Natural killer cell (primary cell): ENCODE data around the gene WNT7A. TPM values are rescaled to one million over a fixed set of nuclear protein-coding genes. Genes with fewer than 3 reads are reported as not detected.

Source experiments
- ATAC-seq, 3 donors: fragments of 150-1000 bp in 2 of 3; fragments of 200-7000 bp in 1 of 3; cut with Tn5 transposase; 1 replicate in 1 of 3; 2 replicates in 2 of 3; pipeline ENCODE4 v1.10.0; 2021; ENCODE audit warnings: mild to moderate bottlenecking in 2 of 3, moderate library complexity in 2 of 3
- DNase-seq, 2 donors: peaks; one replicate each; pipeline versions ENCODE4 v3.0.0 to v3.0.0-alpha.2; 2013 to 2021; ENCODE audit warnings: mixed read lengths in 1 of 2
- H3K27ac ChIP-seq: one replicate; pipeline ENCODE4 v1.5.1; 2013; ENCODE audit warnings: mild to moderate bottlenecking, low read length
- H3K27me3 ChIP-seq: one replicate; pipeline ENCODE4 v1.6.1; 2013; ENCODE audit warnings: low read length; ENCODE audit not compliant: control insufficient read depth, insufficient read depth
- H3K36me3 ChIP-seq: one replicate; pipeline ENCODE4 v1.6.1; 2013; ENCODE audit warnings: low read length; ENCODE audit not compliant: control insufficient read depth, insufficient read depth
- H3K4me1 ChIP-seq: one replicate; pipeline ENCODE4 v1.6.1; 2013; ENCODE audit warnings: low read length; ENCODE audit not compliant: control insufficient read depth, insufficient read depth
- H3K4me3 ChIP-seq: one replicate; pipeline ENCODE4 v1.5.1; 2013; ENCODE audit warnings: low read length
- H3K9me3 ChIP-seq: one replicate; pipeline ENCODE4 v1.6.1; 2013; ENCODE audit warnings: low read length; ENCODE audit not compliant: control insufficient read depth, insufficient read depth
- H3K27ac Mint-ChIP-seq, 2 donors: one replicate each; pipeline ENCODE4 v1.8.0; 2022; ENCODE audit warnings: mild to moderate bottlenecking in 2 of 2, mixed read lengths in 2 of 2, moderate library complexity in 1 of 2
- H3K27me3 Mint-ChIP-seq, 2 donors: one replicate each; pipeline ENCODE4 v1.8.0; 2022; ENCODE audit warnings: low read depth in 2 of 2, mixed read lengths in 2 of 2
- H3K36me3 Mint-ChIP-seq: one replicate; pipeline ENCODE4 v1.8.0; 2022; ENCODE audit warnings: mixed read lengths
- H3K4me1 Mint-ChIP-seq, 2 donors: one replicate each; pipeline ENCODE4 v1.8.0; 2022; ENCODE audit warnings: mixed read lengths in 2 of 2
- H3K4me3 Mint-ChIP-seq: one replicate; pipeline ENCODE4 v1.8.0; 2022; ENCODE audit warnings: mild to moderate bottlenecking, moderate library complexity, mixed read lengths
- H3K9me3 Mint-ChIP-seq, 2 donors: one replicate each; pipeline ENCODE4 v1.8.0; 2022; ENCODE audit warnings: mixed read lengths in 2 of 2
- CTCF ChIP-seq: fragments of 200-600 bp; IDR thresholded peaks from one replicate; pipeline ENCODE4 v1.8.0; 2022; ENCODE audit warnings: antibody characterized with exemption
- WGBS: methylation state at CpG from one replicate; pipeline ENCODE4 v1.1.7; 2013; ENCODE audit warnings: missing lambda C conversion rate; ENCODE audit not compliant: insufficient coverage; 5-methylcytosine and 5-hydroxymethylcytosine counted together
- intact Hi-C: fragments of 100-400 bp; cut with micrococcal nuclease; formaldehyde crosslinking; loops from one replicate; pipeline ENCODE4 v1.14.2; 2022
- total RNA-seq, 4 donors: library from RNA; stranded (reverse); fragments of 120-200 nt in 1 of 4; gene quantifications; one replicate each; pipeline versions ENCODE4 v1.2.3 to v1.2.4, GENCODE V29; 2013 to 2022

WNT7A gene
- total RNA-seq, 3 donors from 2014 or later (not counting 1 experiment from before 2014, with no cell fraction given), result 0.18 to 0.45 TPM; not detected in 1

- no peaks in the 10 kb centered on the region for H3K9me3 Mint-ChIP-seq
- ATAC-seq (no peak), DNase-seq (no peak)
- 0% methylated on average over 1 of the region's 1 CpG for WGBS
- H3K4me3 Mint-ChIP-seq, result no peak overlapping the region
- intact Hi-C loops, result no loop called here
- no peaks in the 10 kb centered on the region for H3K36me3 Mint-ChIP-seq
- H3K27ac Mint-ChIP-seq, result no peak overlapping the region
- H3K4me3 ChIP-seq, result no peak overlapping the region
- H3K4me1 ChIP-seq, result no peaks in the 10 kb centered on the region
- peaks cover 18 to 24% of the 10 kb centered on the region in 2 donors for H3K27me3 Mint-ChIP-seq
- H3K4me1 Mint-ChIP-seq, result no peaks in the 10 kb centered on the region
- TF ChIP-seq CTCF, result no peak
- H3K9me3 ChIP-seq, result no peaks in the 10 kb centered on the region
- no peaks in the 10 kb centered on the region for H3K36me3 ChIP-seq
- no peak overlapping the region for H3K27ac ChIP-seq
- H3K27me3 ChIP-seq, result no peaks in the 10 kb centered on the region
These were observed 25.9 kb downstream of the WNT7A start for GRCh38 chr3:13853978-13854296.

GRCh38 chr3:13853256-13853977 lies 26.5 kb downstream of the WNT7A start:
- Histone ChIP-seq H3K27ac (no peak overlapping the region), H3K27me3 (no peaks in the 10 kb centered on the region), H3K4me1 (no peaks in the 10 kb centered on the region), H3K9me3 (no peaks in the 10 kb centered on the region), H3K36me3 (no peaks in the 10 kb centered on the region), H3K4me3 (no peak overlapping the region)
- no peaks in the 10 kb centered on the region for H3K9me3 Mint-ChIP-seq
- TF ChIP-seq CTCF, result no peak
- intact Hi-C loops, result no loop called here
- no peak for ATAC-seq
- H3K36me3 Mint-ChIP-seq, result no peaks in the 10 kb centered on the region
- no peak for DNase-seq
- H3K27me3 Mint-ChIP-seq, result peaks cover 18 to 24% of the 10 kb centered on the region in 2 donors
- no peak overlapping the region for H3K4me3 Mint-ChIP-seq
- H3K4me1 Mint-ChIP-seq, result no peaks in the 10 kb centered on the region
- WGBS, result 78% methylated on average over 11 of the region's 11 CpGs
- H3K27ac Mint-ChIP-seq, result no peak overlapping the region

- TF ChIP-seq CTCF, result no peak
- Histone ChIP-seq H3K9me3 (no peaks in the 10 kb centered on the region), H3K27me3 (no peaks in the 10 kb centered on the region), H3K36me3 (no peaks in the 10 kb centered on the region), H3K4me1 (no peaks in the 10 kb centered on the region), H3K4me3 (no peak overlapping the region), H3K27ac (no peak overlapping the region)
- H3K27me3 Mint-ChIP-seq, result peaks cover 18 to 21% of the 10 kb centered on the region in 2 donors
- H3K4me3 Mint-ChIP-seq, result no peak overlapping the region
- DNase-seq (no peak), ATAC-seq (no peak)
- intact Hi-C loops, result no loop called here
- WGBS, result 55% methylated on average over 4 of the region's 4 CpGs
- H3K36me3 Mint-ChIP-seq, result no peaks in the 10 kb centered on the region
- no peak overlapping the region for H3K27ac Mint-ChIP-seq
- H3K9me3 Mint-ChIP-seq, result no peaks in the 10 kb centered on the region
- no peaks in the 10 kb centered on the region for H3K4me1 Mint-ChIP-seq
These were observed 27.2 kb downstream of the WNT7A start for GRCh38 chr3:13852638-13853009.
